Hepatocyte (in vitro differentiated cells): ENCODE measurements around the gene ILRUN. TPM values are rescaled to one million over a fixed set of nuclear protein-coding genes. Genes with fewer than 3 reads are reported as not detected.

Source experiments
- DNase-seq: peaks from one replicate; pipeline ENCODE4 v3.0.0-alpha.2; 2016; ENCODE audit warnings: low spot score
- H2AFZ ChIP-seq: fragments of 200-600 bp; sonication (generic); 2 replicates; pipeline ENCODE4 v1.6.0; 2016; ENCODE audit warnings: antibody characterized with exemption, mild to moderate bottlenecking
- H3K27ac ChIP-seq: fragments of 200-600 bp; sonication (generic); 2 replicates; pipeline ENCODE4 v1.5.1; 2016; ENCODE audit warnings: mild to moderate bottlenecking
- H3K27me3 ChIP-seq: fragments of 200-600 bp; sonication (generic); 2 replicates; pipeline ENCODE4 v1.6.1; 2016
- H3K36me3 ChIP-seq: fragments of 200-600 bp; sonication (generic); replicated peaks from 2 replicates; pipeline ENCODE4 v1.5.1; 2016; ENCODE audit warnings: low read depth; ENCODE audit not compliant: insufficient read depth
- H3K4me1 ChIP-seq: fragments of 200-600 bp; sonication (generic); 2 replicates; pipeline ENCODE4 v1.5.1; 2016; ENCODE audit warnings: mild to moderate bottlenecking, moderate library complexity; ENCODE audit not compliant: insufficient read depth
- H3K4me2 ChIP-seq: fragments of 200-600 bp; sonication (generic); 2 replicates; pipeline ENCODE4 v1.6.0; 2016
- H3K4me3 ChIP-seq: fragments of 200-600 bp; sonication (generic); 2 replicates; pipeline ENCODE4 v1.5.1; 2016; ENCODE audit warnings: mild to moderate bottlenecking
- H3K79me2 ChIP-seq: fragments of 200-600 bp; sonication (generic); 2 replicates; pipeline ENCODE4 v1.6.0; 2017; ENCODE audit warnings: mild to moderate bottlenecking
- H3K9me2 ChIP-seq: fragments of 200-600 bp; sonication (generic); replicated peaks from 2 replicates; pipeline ENCODE4 v1.6.0; 2017; ENCODE audit warnings: mild to moderate bottlenecking; ENCODE audit not compliant: insufficient read depth
- H3K9me3 ChIP-seq: fragments of 200-600 bp; sonication (generic); 2 replicates; pipeline ENCODE4 v1.5.1; 2016; ENCODE audit warnings: low read depth, mild to moderate bottlenecking
- H4K20me1 ChIP-seq: fragments of 200-600 bp; sonication (generic); 2 replicates; pipeline ENCODE4 v1.6.0; 2016; ENCODE audit warnings: mild to moderate bottlenecking; ENCODE audit not compliant: insufficient read depth, poor library complexity, severe bottlenecking
- EZH2 ChIP-seq: fragments of 200-600 bp; sonication (generic); IDR thresholded peaks from 2 replicates; pipeline ENCODE4 v1.6.1; 2016; ENCODE audit warnings: antibody characterized with exemption, mild to moderate bottlenecking, borderline replicate concordance
- EZH2phosphoT487 ChIP-seq: fragments of 200-600 bp; sonication (generic); IDR thresholded peaks from one replicate; pipeline ENCODE4 v1.6.1; 2018; ENCODE audit warnings: antibody characterized with exemption, mild to moderate bottlenecking, low read depth, moderate library complexity; ENCODE audit not compliant: unreplicated experiment, severe bottlenecking
- WGBS: methylation state at CpG from one replicate; pipeline ENCODE4 v1.1.6; 2016; ENCODE audit warnings: low lambda C conversion rate; ENCODE audit errors: missing lambda C conversion rate; 5-methylcytosine and 5-hydroxymethylcytosine counted together
- polyA plus RNA-seq: library from polyadenylated mRNA; unstranded; fragments of >200 nt; fragmentation: Nextera tagmentation; extraction: Ambion mirVana; gene quantifications from 2 replicates; pipeline ENCODE4 v1.2.1, GENCODE V29; 2016
- total RNA-seq: library from RNA; depleted of rRNA; stranded (reverse); fragments of >200 nt; gene quantifications from 2 replicates; pipeline ENCODE4 v1.2.3, GENCODE V29; 2014
- TF ChIP-seq, protein P1 (sequence below): fragments of 200-600 bp; sonication (generic); IDR thresholded peaks from 2 replicates; pipeline ENCODE4 v1.5.1; 2016; ENCODE audit warnings: antibody characterized with exemption, mild to moderate bottlenecking; ENCODE audit not compliant: poor library complexity

The ILRUN gene
- total and polyA plus RNA-seq, 2 experiments from 2014 or later = 12.7 to 61.3 TPM

DNA sequence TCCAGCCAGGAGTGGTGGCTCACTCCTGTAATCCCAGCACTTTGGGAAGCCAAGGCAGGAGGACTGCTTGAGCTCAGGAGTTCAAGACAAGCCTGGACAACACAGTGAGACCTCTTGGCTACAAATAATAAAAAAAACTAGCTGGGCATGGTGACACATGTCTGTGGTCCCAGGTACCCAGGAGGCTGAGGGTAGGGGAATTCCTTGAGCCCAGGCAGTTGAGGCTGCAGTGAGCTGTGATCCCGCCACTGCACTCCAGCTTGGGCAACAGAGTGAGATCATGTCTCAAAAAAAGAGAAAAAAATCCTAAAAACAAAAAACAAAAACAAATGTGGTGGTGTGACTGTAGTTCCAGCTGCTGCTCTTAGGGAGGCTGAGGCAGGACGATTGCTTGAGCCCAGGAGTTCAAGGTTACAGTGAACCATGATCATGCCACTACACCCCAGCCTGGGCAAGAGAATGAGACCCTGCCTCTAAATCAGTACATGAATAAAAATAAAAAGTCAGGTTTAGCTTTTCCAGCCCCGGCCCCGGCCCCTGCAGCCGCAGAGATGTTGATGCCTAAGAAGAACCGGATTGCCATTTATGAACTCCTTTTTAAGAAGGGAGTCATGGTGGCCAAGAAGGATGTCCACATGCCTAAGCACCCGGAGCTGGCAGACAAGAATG is 47.2 kb upstream of the ILRUN start:
- H3K4me1 ChIP-seq = peaks cover 18% of the 10 kb centered on the region
- H3K9me3 ChIP-seq = no peaks in the 10 kb centered on the region
- no peak for DNase-seq
- no peaks in the 10 kb centered on the region for H3K9me2 ChIP-seq
- H4K20me1 ChIP-seq = no peaks in the 10 kb centered on the region
- no peak overlapping the region for H3K4me3 ChIP-seq
- no peaks in the 10 kb centered on the region for H3K27me3 ChIP-seq
- no peaks in the 10 kb centered on the region for H3K79me2 ChIP-seq
- no peak overlapping the region for H3K4me2 ChIP-seq
- H2AFZ ChIP-seq = no peak overlapping the region
- TF ChIP-seq EZH2phosphoT487 (no peak), EZH2 (no peak)
- TF ChIP-seq, protein P1, sequence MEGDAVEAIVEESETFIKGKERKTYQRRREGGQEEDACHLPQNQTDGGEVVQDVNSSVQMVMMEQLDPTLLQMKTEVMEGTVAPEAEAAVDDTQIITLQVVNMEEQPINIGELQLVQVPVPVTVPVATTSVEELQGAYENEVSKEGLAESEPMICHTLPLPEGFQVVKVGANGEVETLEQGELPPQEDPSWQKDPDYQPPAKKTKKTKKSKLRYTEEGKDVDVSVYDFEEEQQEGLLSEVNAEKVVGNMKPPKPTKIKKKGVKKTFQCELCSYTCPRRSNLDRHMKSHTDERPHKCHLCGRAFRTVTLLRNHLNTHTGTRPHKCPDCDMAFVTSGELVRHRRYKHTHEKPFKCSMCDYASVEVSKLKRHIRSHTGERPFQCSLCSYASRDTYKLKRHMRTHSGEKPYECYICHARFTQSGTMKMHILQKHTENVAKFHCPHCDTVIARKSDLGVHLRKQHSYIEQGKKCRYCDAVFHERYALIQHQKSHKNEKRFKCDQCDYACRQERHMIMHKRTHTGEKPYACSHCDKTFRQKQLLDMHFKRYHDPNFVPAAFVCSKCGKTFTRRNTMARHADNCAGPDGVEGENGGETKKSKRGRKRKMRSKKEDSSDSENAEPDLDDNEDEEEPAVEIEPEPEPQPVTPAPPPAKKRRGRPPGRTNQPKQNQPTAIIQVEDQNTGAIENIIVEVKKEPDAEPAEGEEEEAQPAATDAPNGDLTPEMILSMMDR = no peak
- no peaks in the 10 kb centered on the region for H3K36me3 ChIP-seq
- 88% methylated on average over 7 of the region's 7 CpGs for WGBS
- H3K27ac ChIP-seq = peak overlapping the region; percentile 91

DNA sequence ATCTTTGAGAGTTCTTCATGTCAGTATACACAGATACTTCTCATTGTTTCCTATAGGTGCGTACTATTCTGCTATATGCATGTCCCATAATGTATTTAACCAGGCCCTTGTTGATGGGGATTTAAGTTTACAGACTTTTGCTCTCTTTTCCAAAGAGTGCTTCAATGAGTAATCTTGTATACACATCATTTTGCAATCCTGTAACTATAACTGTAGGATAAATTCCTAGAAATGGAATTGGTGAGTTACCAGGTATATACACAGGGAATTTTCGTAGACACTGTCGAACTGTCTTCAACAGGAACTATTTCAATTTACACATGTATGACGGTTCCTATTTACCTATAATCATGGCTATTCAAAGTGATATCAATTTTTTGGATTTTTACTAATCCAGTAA is 45.5 kb upstream of the ILRUN start:
- Histone ChIP-seq H4K20me1 (no peaks in the 10 kb centered on the region), H3K9me2 (no peaks in the 10 kb centered on the region), H3K4me3 (no peak overlapping the region), H3K4me1 (peaks cover 18% of the 10 kb centered on the region), H3K79me2 (no peaks in the 10 kb centered on the region), H3K27me3 (no peaks in the 10 kb centered on the region), H3K9me3 (no peaks in the 10 kb centered on the region), H3K36me3 (no peaks in the 10 kb centered on the region), H3K27ac (no peak overlapping the region), H2AFZ (no peak overlapping the region), H3K4me2 (no peak overlapping the region)
- TF ChIP-seq, protein P1 = no peak
- TF ChIP-seq EZH2phosphoT487 = no peak
- TF ChIP-seq EZH2 = no peak
- no peak for DNase-seq
- WGBS = 93% methylated on average over 4 of the region's 4 CpGs

DNA sequence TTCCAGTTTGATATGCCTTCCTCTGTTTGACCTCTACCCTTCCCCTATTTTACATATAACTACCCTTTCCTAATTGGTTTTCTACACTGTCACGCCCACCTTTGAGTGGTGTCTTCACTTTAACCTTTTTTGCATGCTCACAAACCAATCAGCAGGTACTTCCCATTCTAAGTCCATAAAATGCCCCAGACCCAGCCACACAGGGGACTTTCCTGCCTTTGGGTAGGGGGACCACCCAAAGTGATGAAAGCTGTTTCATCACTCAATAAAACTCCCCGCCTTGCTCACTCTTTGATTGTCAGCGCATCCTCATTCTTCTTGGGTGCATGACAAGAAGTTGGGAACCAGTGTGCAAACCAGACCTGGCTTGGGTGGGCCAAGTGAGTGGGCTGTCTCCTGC is 40.3 kb upstream of the ILRUN start:
- Histone ChIP-seq H3K79me2 (no peaks in the 10 kb centered on the region), H3K9me3 (no peaks in the 10 kb centered on the region), H4K20me1 (no peaks in the 10 kb centered on the region), H3K9me2 (no peaks in the 10 kb centered on the region), H3K4me3 (no peak overlapping the region), H3K4me2 (no peak overlapping the region), H3K27me3 (no peaks in the 10 kb centered on the region), H3K27ac (no peak overlapping the region), H3K36me3 (no peaks in the 10 kb centered on the region), H2AFZ (no peak overlapping the region), H3K4me1 (no peaks in the 10 kb centered on the region)
- TF ChIP-seq EZH2 (no peak), EZH2phosphoT487 (no peak)
- TF ChIP-seq, protein P1 = no peak
- no peak for DNase-seq
- 97% methylated on average over 3 of the region's 3 CpGs for WGBS
